Measurements from ENCODE around the gene P3H3. TPM values are rescaled to one million over a fixed set of nuclear protein-coding genes. Genes with fewer than 3 reads are reported as not detected.

Gene P3H3
- total and polyA plus RNA-seq, 9 of the 15 experiments (the other 6 are each of a cell fraction or from before 2014, with no cell fraction given): 0.03 to 15.0 (median 4.8) TPM

DNA sequence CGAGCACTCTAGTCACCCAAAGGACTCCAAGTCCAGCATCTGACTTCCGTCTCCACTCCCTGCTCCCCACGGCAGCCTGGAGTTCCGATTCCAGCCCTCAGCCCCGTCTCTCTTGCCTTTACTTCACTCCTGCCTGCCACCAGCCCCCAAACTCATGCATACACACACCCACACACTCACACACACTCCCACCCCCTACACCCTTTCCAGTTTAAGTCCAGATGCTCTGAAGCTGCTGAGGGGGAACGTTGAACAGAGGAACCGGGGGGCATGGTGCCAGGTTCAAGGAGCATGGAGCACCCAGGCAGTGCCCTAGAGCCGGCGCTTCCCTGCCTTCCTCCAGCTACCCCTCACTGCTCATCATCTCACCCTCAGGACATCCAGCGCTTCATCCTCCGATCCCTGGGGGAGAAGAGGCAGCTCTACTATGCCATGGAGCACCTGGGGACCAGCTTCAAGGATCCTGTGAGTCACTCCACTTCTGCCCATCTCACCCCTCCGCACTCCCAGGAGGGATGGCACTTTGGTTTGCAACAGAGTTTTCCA is 3.3 kb downstream of the P3H3 start:
- 93% methylated on average over 11 of the region's 12 CpGs for WGBS (ENCODE audit: insufficient coverage, low coverage, missing lambda C conversion rate)
- CTCF ChIA-PET (ENCODE audit: low intra/inter-chr PET ratio): no interaction called here
- no peak overlapping the region for H3K4me3 ChIP-seq
- BruUV-seq (replicated peaks): no TSS peak
- TF ChIP-seq, protein P1, sequence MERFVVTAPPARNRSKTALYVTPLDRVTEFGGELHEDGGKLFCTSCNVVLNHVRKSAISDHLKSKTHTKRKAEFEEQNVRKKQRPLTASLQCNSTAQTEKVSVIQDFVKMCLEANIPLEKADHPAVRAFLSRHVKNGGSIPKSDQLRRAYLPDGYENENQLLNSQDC (CRISPR knock-in tag; IDR thresholded peaks at IDR 0.05): no peak
- TF ChIP-seq, protein P2, sequence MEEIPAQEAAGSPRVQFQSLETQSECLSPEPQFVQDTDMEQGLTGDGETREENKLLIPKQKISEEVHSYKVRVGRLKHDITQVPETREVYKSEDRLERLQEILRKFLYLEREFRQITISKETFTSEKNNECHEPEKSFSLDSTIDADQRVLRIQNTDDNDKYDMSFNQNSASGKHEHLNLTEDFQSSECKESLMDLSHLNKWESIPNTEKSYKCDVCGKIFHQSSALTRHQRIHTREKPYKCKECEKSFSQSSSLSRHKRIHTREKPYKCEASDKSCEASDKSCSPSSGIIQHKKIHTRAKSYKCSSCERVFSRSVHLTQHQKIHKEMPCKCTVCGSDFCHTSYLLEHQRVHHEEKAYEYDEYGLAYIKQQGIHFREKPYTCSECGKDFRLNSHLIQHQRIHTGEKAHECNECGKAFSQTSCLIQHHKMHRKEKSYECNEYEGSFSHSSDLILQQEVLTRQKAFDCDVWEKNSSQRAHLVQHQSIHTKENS (CRISPR knock-in tag; IDR thresholded peaks at IDR 0.05): no peak
- TF ChIP-seq NFE2 (IDR thresholded peaks at IDR 0.05; ENCODE audit: low read depth) (no peak), PHB2 (IDR thresholded peaks at IDR 0.05; ENCODE audit: low read depth) (no peak), KDM4B (IDR thresholded peaks at IDR 0.05; ENCODE audit: borderline replicate concordance in 2 of 2, low read depth in 1 of 2) (no peak), ZNF354B (CRISPR knock-in tag; IDR thresholded peaks at IDR 0.05) (no peak), MCM5 (IDR thresholded peaks at IDR 0.05; ENCODE audit: low read depth) (no peak), RBM15 (IDR thresholded peaks at IDR 0.05; ENCODE audit: insufficient read depth, low read length) (no peak), TAF9B (IDR thresholded peaks at IDR 0.05; ENCODE audit: partially characterized antibody) (no peak), MECOM (CRISPR knock-in tag; IDR thresholded peaks at IDR 0.05) (no peak), RFX1 (IDR thresholded peaks at IDR 0.05) (no peak), KDM2B (CRISPR knock-in tag; IDR thresholded peaks at IDR 0.05) (no peak)
- TF ChIP-seq, protein P3, sequence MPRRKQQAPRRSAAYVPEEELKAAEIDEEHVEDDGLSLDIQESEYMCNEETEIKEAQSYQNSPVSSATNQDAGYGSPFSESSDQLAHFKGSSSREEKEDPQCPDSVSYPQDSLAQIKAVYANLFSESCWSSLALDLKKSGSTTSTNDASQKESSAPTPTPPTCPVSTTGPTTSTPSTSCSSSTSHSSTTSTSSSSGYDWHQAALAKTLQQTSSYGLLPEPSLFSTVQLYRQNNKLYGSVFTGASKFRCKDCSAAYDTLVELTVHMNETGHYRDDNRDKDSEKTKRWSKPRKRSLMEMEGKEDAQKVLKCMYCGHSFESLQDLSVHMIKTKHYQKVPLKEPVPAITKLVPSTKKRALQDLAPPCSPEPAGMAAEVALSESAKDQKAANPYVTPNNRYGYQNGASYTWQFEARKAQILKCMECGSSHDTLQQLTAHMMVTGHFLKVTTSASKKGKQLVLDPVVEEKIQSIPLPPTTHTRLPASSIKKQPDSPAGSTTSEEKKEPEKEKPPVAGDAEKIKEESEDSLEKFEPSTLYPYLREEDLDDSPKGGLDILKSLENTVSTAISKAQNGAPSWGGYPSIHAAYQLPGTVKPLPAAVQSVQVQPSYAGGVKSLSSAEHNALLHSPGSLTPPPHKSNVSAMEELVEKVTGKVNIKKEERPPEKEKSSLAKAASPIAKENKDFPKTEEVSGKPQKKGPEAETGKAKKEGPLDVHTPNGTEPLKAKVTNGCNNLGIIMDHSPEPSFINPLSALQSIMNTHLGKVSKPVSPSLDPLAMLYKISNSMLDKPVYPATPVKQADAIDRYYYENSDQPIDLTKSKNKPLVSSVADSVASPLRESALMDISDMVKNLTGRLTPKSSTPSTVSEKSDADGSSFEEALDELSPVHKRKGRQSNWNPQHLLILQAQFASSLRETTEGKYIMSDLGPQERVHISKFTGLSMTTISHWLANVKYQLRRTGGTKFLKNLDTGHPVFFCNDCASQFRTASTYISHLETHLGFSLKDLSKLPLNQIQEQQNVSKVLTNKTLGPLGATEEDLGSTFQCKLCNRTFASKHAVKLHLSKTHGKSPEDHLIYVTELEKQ (CRISPR knock-in tag; IDR thresholded peaks at IDR 0.05): no peak
- POLR2A ChIA-PET: interaction anchor here (0.6 to 3.2 kb wide), 3 partner anchors 8 to 132 kb away, joined by 3 to 13 read pairs (median 4); no protein-coding TSS in a partner anchor
- H3K9me3 ChIP-seq (replicated peaks; ENCODE audit: control insufficient read depth, insufficient read depth, low read depth, low read length): no peaks in the 10 kb centered on the region
- ATAC-seq (no peak), DNase-seq (ENCODE audit: extremely low read depth in 1 of 4, low spot score in 3 of 4) (no peak), FAIRE-seq (no peak)
- H3K27me3 ChIP-seq (ENCODE audit: control insufficient read depth in 2 of 2, insufficient read depth in 2 of 2, low read length in 2 of 2): no peaks in the 10 kb centered on the region
- no peak overlapping the region for H2AFZ ChIP-seq (ENCODE audit: low read depth, low read length)
- H3K27ac ChIP-seq (ENCODE audit: extremely low read depth, low read depth, low read length): no peak overlapping the region
- peak overlapping the region in 1 of 2 experiments; percentile 58; a peak in 2 of 4 replicates for H3K9ac ChIP-seq (ENCODE audit: insufficient read depth in 1 of 2, low read depth in 2 of 2, low read length in 2 of 2)
- no peak overlapping the region for H3K4me2 ChIP-seq (ENCODE audit: insufficient read depth, low read length)
- H3K4me1 ChIP-seq (replicated peaks in 1 of 2; ENCODE audit: control insufficient read depth in 2 of 2, insufficient read depth in 2 of 2, low read length in 2 of 2): peaks cover 11 to 43% of the 10 kb centered on the region in 2 experiments; a peak in 4 of 5 replicates
- H4K20me1 ChIP-seq (replicated peaks; ENCODE audit: control insufficient read depth, insufficient read depth, low read length): no peaks in the 10 kb centered on the region
- H3K79me2 ChIP-seq (ENCODE audit: control insufficient read depth, insufficient read depth, low read length): peaks cover 24% of the 10 kb centered on the region
- peaks cover 43% of the 10 kb centered on the region; the same call in 2 of the 3 replicates for H3K36me3 ChIP-seq (ENCODE audit: control insufficient read depth, insufficient read depth, low read length)
- in situ Hi-C loops (cut with MboI): no loop called here
- no peaks in the 10 kb centered on the region for H3K9me1 ChIP-seq (ENCODE audit: control insufficient read depth, insufficient read depth, low read length)
- intact Hi-C loops (cut with micrococcal nuclease): no loop called here

Measured in K562 (cell line).